NCI-H460 (cell line): ENCODE data around the gene SLC12A7. TPM values are rescaled to one million over a fixed set of nuclear protein-coding genes. Genes with fewer than 3 reads are reported as not detected.
A peak's percentile ranks its signal among the peaks of the same experiment; 100 is the strongest.

Source experiments
- DNase-seq: peaks from one replicate; pipeline ENCODE4 v3.0.0-alpha.2; 2016; ENCODE audit warnings: low read depth; ENCODE audit errors: extremely low read depth
- total RNA-seq: library from RNA; depleted of rRNA; stranded (reverse); fragments of >200 nt; shearing (Covaris generic); gene quantifications from 2 replicates; pipeline ENCODE4 v1.2.3, GENCODE V29; 2014

Gene SLC12A7
- total RNA-seq, 1 experiment from 2014 or later = 9.0 TPM

- DNase-seq = no peak
Observed at GRCh38 chr5:1141834-1142233, 30.0 kb upstream of the SLC12A7 start.

- no peak for DNase-seq
Observed at GRCh38 chr5:1140818-1141189, 28.9 kb upstream of the SLC12A7 start.

- peak; percentile 58 for DNase-seq
Observed at GRCh38 chr5:1140171-1140817, 28.4 kb upstream of the SLC12A7 start.

GRCh38 chr5:1139331-1140170 is 27.7 kb upstream of the SLC12A7 start:
- no peak for DNase-seq

- no peak for DNase-seq
Observed at GRCh38 chr5:1138445-1139245, 26.8 kb upstream of the SLC12A7 start.

- DNase-seq = no peak
Observed at GRCh38 chr5:1137567-1138444, 25.9 kb upstream of the SLC12A7 start.

GRCh38 chr5:1136814-1137213 is 25.0 kb upstream of the SLC12A7 start:
- no peak for DNase-seq

- DNase-seq = no peak
Observed at GRCh38 chr5:1135696-1136525, 24.0 kb upstream of the SLC12A7 start.

- DNase-seq = no peak
Observed at GRCh38 chr5:1134478-1134877, 22.6 kb upstream of the SLC12A7 start.

GRCh38 chr5:1133510-1134201 is 21.8 kb upstream of the SLC12A7 start:
- DNase-seq = no peak

GRCh38 chr5:1133108-1133507 is 21.2 kb upstream of the SLC12A7 start:
- no peak for DNase-seq

- DNase-seq = no peak
Observed at GRCh38 chr5:1132570-1132969, 20.7 kb upstream of the SLC12A7 start.

GRCh38 chr5:1131726-1132125 is 19.9 kb upstream of the SLC12A7 start:
- no peak for DNase-seq

GRCh38 chr5:1131191-1131621 is 19.3 kb upstream of the SLC12A7 start:
- no peak for DNase-seq

GRCh38 chr5:1130218-1130946 is 18.5 kb upstream of the SLC12A7 start:
- DNase-seq = no peak

- no peak for DNase-seq
Observed at GRCh38 chr5:1129711-1130055, 17.8 kb upstream of the SLC12A7 start.

GRCh38 chr5:1128977-1129710 is 17.3 kb upstream of the SLC12A7 start:
- no peak for DNase-seq
